GM12878 (cell line): Measurements from ENCODE around the gene MAST1. TPM values are rescaled to one million over a fixed set of nuclear protein-coding genes. Genes with fewer than 3 reads are reported as not detected.
"Not testable (repeated sequence)": the region's sequence is repeated elsewhere in the genome, so short reads cannot be mapped to it uniquely, and the experiment has no call there.

Experiments used
- ATAC-seq: fragments of 200-7000 bp; cut with Tn5 transposase; 3 replicates; pipeline ENCODE4 v1.9.1; 2020; ENCODE audit warnings: mild to moderate bottlenecking, moderate library complexity
- BruUV-seq: library from RNA; stranded (reverse); fragments of 400-500 nt; replicated peaks from 2 replicates; lab custom pipeline; 2021; lab: Mats Ljungman, UMichigan
- CTCF ChIA-PET: fragments of 300-600 bp; sonication (Branson Sonifier 250); formaldehyde crosslinking; extraction: SDS; loops from one replicate; lab custom pipeline; 2021; ENCODE audit warnings: inconsistent platforms; lab: Yijun Ruan, JAX
- POLR2A ChIA-PET: fragments of 350-600 bp; formaldehyde crosslinking; extraction: SDS; loops from one replicate; lab custom pipeline; 2021; ENCODE audit warnings: inconsistent platforms; lab: Charles Lee
- RAD21 ChIA-PET: fragments of 300-600 bp; sonication (Branson Sonifier 250); formaldehyde crosslinking; loops from one replicate; lab custom pipeline; 2023; ENCODE audit warnings: antibody characterized with exemption; ENCODE audit not compliant: unreplicated experiment; lab: Charles Lee
- SMC1A ChIA-PET: fragments of 300-600 bp; sonication (Branson Sonifier 250); formaldehyde crosslinking; loops from one replicate; lab custom pipeline; 2023; ENCODE audit not compliant: unreplicated experiment, uncharacterized antibody; lab: Charles Lee
- DNase-seq: peaks from one replicate; pipeline ENCODE4 v3.0.0-alpha.2; 2011; ENCODE audit warnings: low read depth, low spot score
- FAIRE-seq: peaks from 3 replicates; lab custom pipeline; 2011; peaks lifted over from hg19 to GRCh38; lab: Jason Lieb, UNC
- H2AFZ ChIP-seq: 2 replicates; pipeline ENCODE4 v1.6.0; 2011; ENCODE audit warnings: low read depth, low read length, control low read depth; ENCODE audit not compliant: control insufficient read depth
- H3K27ac ChIP-seq: 2 replicates; pipeline ENCODE4 v1.5.1; 2011; ENCODE audit warnings: control low read depth; ENCODE audit not compliant: control insufficient read depth, insufficient read depth
- H3K27me3 ChIP-seq, 2 experiments: replicated peaks in 1 of 2; 2 replicates each; pipeline versions ENCODE4 v1.6.0 to v1.6.1; 2011; ENCODE audit warnings: low read length in 1 of 2; ENCODE audit not compliant: control insufficient read depth in 2 of 2, insufficient read depth in 2 of 2
- H3K36me3 ChIP-seq, 2 experiments: 2 replicates each; pipeline ENCODE4 v1.5.1; 2011; ENCODE audit warnings: low read length in 1 of 2; ENCODE audit not compliant: control insufficient read depth in 2 of 2, insufficient read depth in 2 of 2
- H3K4me1 ChIP-seq: 2 replicates; pipeline ENCODE4 v1.6.1; 2011; ENCODE audit warnings: mild to moderate bottlenecking, low read length, moderate library complexity, mixed read lengths; ENCODE audit not compliant: control insufficient read depth, insufficient read depth
- H3K4me2 ChIP-seq: 2 replicates; pipeline ENCODE4 v1.6.0; 2011; ENCODE audit warnings: control low read depth; ENCODE audit not compliant: control insufficient read depth, insufficient read depth
- H3K4me3 ChIP-seq: fragments of 200-600 bp; sonication (generic); 2 replicates; pipeline ENCODE4 v1.5.1; 2016
- H3K79me2 ChIP-seq: 2 replicates; pipeline ENCODE4 v1.6.0; 2011; ENCODE audit warnings: low read length; ENCODE audit not compliant: control insufficient read depth, insufficient read depth
- H3K9ac ChIP-seq: 2 replicates; pipeline ENCODE4 v1.8.0; 2011; ENCODE audit warnings: low read length, control low read depth, mixed read lengths; ENCODE audit not compliant: control insufficient read depth, insufficient read depth
- H3K9me3 ChIP-seq: replicated peaks from 3 replicates; pipeline ENCODE4 v1.5.1; 2011; ENCODE audit warnings: mild to moderate bottlenecking, low read length; ENCODE audit not compliant: control insufficient read depth, insufficient read depth
- H4K20me1 ChIP-seq: 2 replicates; pipeline ENCODE4 v1.6.0; 2011; ENCODE audit not compliant: control insufficient read depth, insufficient read depth
- MTA2 ChIP-seq: fragments of 450-650 bp; IDR thresholded peaks from 2 replicates; pipeline ENCODE4 v1.6.1; 2016; ENCODE audit warnings: low read depth, mild to moderate bottlenecking, moderate library complexity
- SMAD1 ChIP-seq: fragments of 450-650 bp; IDR thresholded peaks from 2 replicates; pipeline ENCODE4 v1.6.1; 2018; ENCODE audit warnings: mild to moderate bottlenecking, low read depth; ENCODE audit not compliant: partially characterized antibody
- YY1 ChIP-seq: IDR thresholded peaks from 2 replicates; pipeline ENCODE4 v1.6.1; 2011; ENCODE audit warnings: low read depth, mild to moderate bottlenecking, low read length
- WGBS: methylation state at CpG from one replicate; pipeline ENCODE4 v1.1.6; 2016; ENCODE audit warnings: low lambda C conversion rate; ENCODE audit not compliant: insufficient replicate concordance, insufficient coverage; ENCODE audit errors: missing lambda C conversion rate; 5-methylcytosine and 5-hydroxymethylcytosine counted together
- in situ Hi-C: fragments of 300-500 bp; cut with MboI; formaldehyde crosslinking; loops from 9 replicates; pipeline ENCODE4 v1.14.3; 2018; ENCODE audit warnings: mixed read lengths
- intact Hi-C: fragments of 100-400 bp; cut with micrococcal nuclease; formaldehyde crosslinking; loops from one replicate; pipeline ENCODE4 v1.14.2; 2022; ENCODE audit not compliant: unreplicated experiment
- polyA plus RNA-seq, 11 experiments: library from polyadenylated mRNA; depleted of rRNA in 4 of 11; unstranded in 6 of 11; stranded (reverse) in 5 of 11; fragments of >200 nt; fragmentation: Nextera tagmentation in 4 of 11; fragmentation: Illumina TruSeq in 1 of 11; extraction: Ambion mirVana in 4 of 11; extraction: Trizol in 1 of 11; gene quantifications; 1 replicate in 1 of 11; 2 replicates in 10 of 11; pipeline versions ENCODE4 v1.2.1 to v1.2.3, GENCODE V29; 2011 to 2016; ENCODE audit warnings: inconsistent platforms in 2 of 11, missing spikeins in 2 of 11, low read depth in 1 of 11
- total RNA-seq, 4 experiments: library from RNA; depleted of rRNA in 3 of 4; stranded (reverse); fragments of >200 nt in 3 of 4; fragmentation: Illumina TruSeq in 1 of 4; extraction: Trizol in 1 of 4; gene quantifications; 2 replicates each; pipeline versions ENCODE4 v1.2.1 to v1.2.3, GENCODE V29; 2013 to 2021

MAST1 gene
- total and polyA plus RNA-seq, 10 of the 15 experiments (the other 5 are each of a cell fraction or from before 2014, with no cell fraction given): 0.08 to 0.79 (median 0.44) TPM; not detected in 1

DNA sequence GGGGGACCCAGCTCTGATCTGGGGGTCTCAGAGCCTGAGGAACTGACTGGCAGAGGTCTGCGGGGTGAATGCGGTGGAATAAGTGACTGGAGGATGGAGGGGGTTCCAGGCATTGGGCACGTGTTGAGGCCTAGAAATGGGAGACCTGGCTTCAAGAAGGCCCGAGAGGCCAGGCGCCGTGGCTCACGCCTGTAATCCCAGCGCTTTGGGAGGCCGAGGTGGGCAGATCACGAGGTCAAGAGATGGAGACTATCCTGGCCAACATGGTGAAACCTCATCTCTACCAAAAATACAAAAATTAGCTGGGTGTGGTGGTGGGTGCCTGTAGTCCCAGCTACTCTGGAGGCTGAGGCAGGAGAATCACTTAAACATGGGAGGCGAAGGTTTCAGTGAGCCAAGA, 20.5 kb upstream of the MAST1 start:
- H2AFZ ChIP-seq, H3K4me3 ChIP-seq, H3K9me3 ChIP-seq, H3K79me2 ChIP-seq, H3K4me1 ChIP-seq, FAIRE-seq, H4K20me1 ChIP-seq, BruUV-seq, intact Hi-C loops, ATAC-seq, in situ Hi-C loops, H3K4me2 ChIP-seq, H3K27me3 ChIP-seq, H3K9ac ChIP-seq, H3K27ac ChIP-seq, DNase-seq, H3K36me3 ChIP-seq, SMC1A ChIA-PET, RAD21 ChIA-PET: not testable (repeated sequence)
- ChIA-PET POLR2A (interaction anchor here (0.7 kb wide), 2 partner anchors 116 to 141 kb away, joined by 4 to 5 read pairs; no protein-coding TSS in a partner anchor), CTCF (interaction anchor here (0.6 to 1.6 kb wide), 2 partner anchors 52 to 147 kb away, joined by 3 to 4 read pairs; no protein-coding TSS in a partner anchor)
- WGBS: 85% methylated on average over 11 of the region's 11 CpGs

- no peak overlapping the region for H3K9ac ChIP-seq
- no TSS peak for BruUV-seq
- FAIRE-seq (no peak), ATAC-seq (no peak), DNase-seq (no peak)
- ChIA-PET CTCF (interaction anchor here (0.7 to 1.1 kb wide), 2 partner anchors 26 to 59 kb away, joined by 3 to 4 read pairs; no protein-coding TSS in a partner anchor), POLR2A (no interaction called here), RAD21 (no interaction called here), SMC1A (no interaction called here)
- no peaks in the 10 kb centered on the region for H3K36me3 ChIP-seq
- no peak overlapping the region for H2AFZ ChIP-seq
- no peaks in the 10 kb centered on the region for H3K27me3 ChIP-seq
- 0 out of 2 replicates have a peak, but pooled peaks have one; percentile 22 for TF ChIP-seq YY1
- no peak for TF ChIP-seq SMAD1
- TF ChIP-seq MTA2: no peak
- no peak overlapping the region for H3K4me2 ChIP-seq
- no peak overlapping the region for H3K4me3 ChIP-seq
- 48% methylated on average over 2 of the region's 2 CpGs for WGBS
- H3K27ac ChIP-seq: no peak overlapping the region
- in situ Hi-C loops: no loop called here
- intact Hi-C loops: no loop called here
- no peaks in the 10 kb centered on the region for H3K79me2 ChIP-seq
- H3K4me1 ChIP-seq: no peaks in the 10 kb centered on the region
- H3K9me3 ChIP-seq: no peaks in the 10 kb centered on the region
- H4K20me1 ChIP-seq: no peaks in the 10 kb centered on the region
Observed at GRCh38 chr19:12821761-12822160, 16.6 kb upstream of the MAST1 start.
